Measurements from ENCODE around the gene SERPINA9. TPM values are rescaled to one million over a fixed set of nuclear protein-coding genes. Genes with fewer than 3 reads are reported as not detected.

SERPINA9 gene
- total RNA-seq, 6 experiments from 2014 or later, result not detected

GRCh38 chr14:94439453-94440057 is 36.4 kb downstream of the SERPINA9 start:
- H3K4me3 Mint-ChIP-seq, result no peak overlapping the region
- TF ChIP-seq, protein P1, sequence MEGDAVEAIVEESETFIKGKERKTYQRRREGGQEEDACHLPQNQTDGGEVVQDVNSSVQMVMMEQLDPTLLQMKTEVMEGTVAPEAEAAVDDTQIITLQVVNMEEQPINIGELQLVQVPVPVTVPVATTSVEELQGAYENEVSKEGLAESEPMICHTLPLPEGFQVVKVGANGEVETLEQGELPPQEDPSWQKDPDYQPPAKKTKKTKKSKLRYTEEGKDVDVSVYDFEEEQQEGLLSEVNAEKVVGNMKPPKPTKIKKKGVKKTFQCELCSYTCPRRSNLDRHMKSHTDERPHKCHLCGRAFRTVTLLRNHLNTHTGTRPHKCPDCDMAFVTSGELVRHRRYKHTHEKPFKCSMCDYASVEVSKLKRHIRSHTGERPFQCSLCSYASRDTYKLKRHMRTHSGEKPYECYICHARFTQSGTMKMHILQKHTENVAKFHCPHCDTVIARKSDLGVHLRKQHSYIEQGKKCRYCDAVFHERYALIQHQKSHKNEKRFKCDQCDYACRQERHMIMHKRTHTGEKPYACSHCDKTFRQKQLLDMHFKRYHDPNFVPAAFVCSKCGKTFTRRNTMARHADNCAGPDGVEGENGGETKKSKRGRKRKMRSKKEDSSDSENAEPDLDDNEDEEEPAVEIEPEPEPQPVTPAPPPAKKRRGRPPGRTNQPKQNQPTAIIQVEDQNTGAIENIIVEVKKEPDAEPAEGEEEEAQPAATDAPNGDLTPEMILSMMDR (IDR thresholded peaks at IDR 0.05), result no peak
- no peaks in the 10 kb centered on the region for H3K4me1 Mint-ChIP-seq (ENCODE audit: low read depth)
- DNase-seq, result no peak
- peaks cover 33% of the 10 kb centered on the region for H3K9me3 Mint-ChIP-seq
- no peaks in the 10 kb centered on the region; the same call in 1 of the 2 replicates for H3K27me3 Mint-ChIP-seq (ENCODE audit: insufficient read depth)
- H3K27ac Mint-ChIP-seq, result no peak overlapping the region
- H3K36me3 Mint-ChIP-seq (ENCODE audit: low read depth), result no peaks in the 10 kb centered on the region

GRCh38 chr14:94428610-94429009 is 47.4 kb downstream of the SERPINA9 start:
- no peak overlapping the region for H3K27ac Mint-ChIP-seq
- no peak for DNase-seq
- H3K4me3 Mint-ChIP-seq, result no peak overlapping the region
- H3K4me1 Mint-ChIP-seq (ENCODE audit: low read depth), result no peaks in the 10 kb centered on the region
- H3K9me3 Mint-ChIP-seq, result peaks cover 12% of the 10 kb centered on the region
- H3K27me3 Mint-ChIP-seq (ENCODE audit: insufficient read depth), result peaks cover 9% of the 10 kb centered on the region; the same call in 1 of the 2 replicates
- TF ChIP-seq, protein P1 (IDR thresholded peaks at IDR 0.05), result no peak
- no peaks in the 10 kb centered on the region for H3K36me3 Mint-ChIP-seq (ENCODE audit: low read depth)

- Mint-ChIP-seq H3K9me3 (peaks cover 6% of the 10 kb centered on the region), H3K27ac (no peak overlapping the region), H3K4me3 (no peak overlapping the region), H3K27me3 (ENCODE audit: insufficient read depth) (peaks cover 9% of the 10 kb centered on the region; the same call in 1 of the 2 replicates), H3K36me3 (ENCODE audit: low read depth) (no peaks in the 10 kb centered on the region), H3K4me1 (ENCODE audit: low read depth) (no peaks in the 10 kb centered on the region)
- TF ChIP-seq, protein P1 (IDR thresholded peaks at IDR 0.05), result no peak
- DNase-seq, result no peak
These were observed 48.9 kb downstream of the SERPINA9 start for GRCh38 chr14:94427016-94427613.

DNA sequence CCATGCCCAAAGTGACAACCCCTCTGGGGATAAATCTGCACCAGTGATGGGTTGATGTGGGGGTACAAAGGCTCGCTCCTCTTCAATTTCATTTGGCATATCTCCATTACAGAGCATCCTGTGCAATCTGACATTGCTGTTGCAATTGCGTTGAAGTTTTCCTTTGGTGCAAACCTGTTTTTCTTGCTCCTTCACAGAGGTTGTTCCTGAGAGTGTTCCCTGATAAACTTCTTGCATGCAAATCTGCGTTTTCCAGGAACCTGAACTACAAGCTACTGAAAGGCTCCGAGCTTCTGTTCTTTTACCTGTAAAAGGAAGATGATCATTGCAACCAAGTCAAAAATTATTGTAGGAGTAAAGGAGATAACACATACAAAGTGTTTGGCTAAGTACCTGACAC is 49.5 kb downstream of the SERPINA9 start:
- Mint-ChIP-seq H3K36me3 (ENCODE audit: low read depth) (no peaks in the 10 kb centered on the region), H3K9me3 (peaks cover 5% of the 10 kb centered on the region), H3K4me3 (no peak overlapping the region), H3K27ac (no peak overlapping the region), H3K4me1 (ENCODE audit: low read depth) (no peaks in the 10 kb centered on the region), H3K27me3 (ENCODE audit: insufficient read depth) (peaks cover 9% of the 10 kb centered on the region; the same call in 1 of the 2 replicates)
- TF ChIP-seq, protein P1 (IDR thresholded peaks at IDR 0.05), result no peak
- DNase-seq, result no peak

- H3K9me3 Mint-ChIP-seq, result peaks cover 12% of the 10 kb centered on the region
- TF ChIP-seq, protein P1 (IDR thresholded peaks at IDR 0.05), result no peak
- H3K36me3 Mint-ChIP-seq (ENCODE audit: low read depth), result no peaks in the 10 kb centered on the region
- no peak overlapping the region for H3K27ac Mint-ChIP-seq
- no peak for DNase-seq
- H3K27me3 Mint-ChIP-seq (ENCODE audit: insufficient read depth), result peaks cover 7% of the 10 kb centered on the region; the same call in 1 of the 2 replicates
- H3K4me3 Mint-ChIP-seq, result no peak overlapping the region
- no peaks in the 10 kb centered on the region for H3K4me1 Mint-ChIP-seq (ENCODE audit: low read depth)
These were observed 51.6 kb downstream of the SERPINA9 start for GRCh38 chr14:94424371-94424770.
